HCT116 (cell line): ENCODE data around the gene MEIOB. TPM values are rescaled to one million over a fixed set of nuclear protein-coding genes. Genes with fewer than 3 reads are reported as not detected.

Source experiments
- ATAC-seq: fragments of 200-7000 bp; cut with Tn5 transposase; 2 replicates; pipeline ENCODE4 v1.9.1; 2020; ENCODE audit warnings: mild to moderate bottlenecking, moderate library complexity
- BruUV-seq: library from RNA; stranded (reverse); fragments of 400-500 nt; replicated peaks from 2 replicates; lab custom pipeline; 2021; lab: Mats Ljungman, UMichigan
- CTCF ChIA-PET: fragments of 300-600 bp; sonication (Branson Sonifier 250); formaldehyde crosslinking; loops from one replicate; lab custom pipeline; 2021; ENCODE audit warnings: antibody characterized with exemption; lab: Charles Lee
- POLR2A ChIA-PET: fragments of 300-600, 350-600 bp; sonication (Branson Sonifier 250); formaldehyde crosslinking; loops from one replicate; lab custom pipeline; 2021; ENCODE audit warnings: antibody characterized with exemption; lab: Charles Lee
- RAD21 ChIA-PET, 2 experiments: fragments of 300-600 bp; sonication (Branson Sonifier 250); formaldehyde crosslinking; loops; one replicate each; lab custom pipeline; 2023; ENCODE audit warnings: low total read pairs in 2 of 2; ENCODE audit not compliant: uncharacterized antibody in 2 of 2, unreplicated experiment in 2 of 2, low non-redundant PET in 1 of 2; lab: Charles Lee
- DNase-seq: peaks from one replicate; pipeline ENCODE4 v3.0.0-alpha.2; 2010; ENCODE audit warnings: low read depth, low spot score
- H2AFZ ChIP-seq: fragments of 200-600 bp; shearing (Covaris generic), sonication (generic); 2 replicates; pipeline ENCODE4 v1.6.1; 2017; ENCODE audit warnings: low read depth, mixed run types, mixed read lengths, antibody characterized with exemption, low read length; ENCODE audit not compliant: poor library complexity, severe bottlenecking
- H3K27ac ChIP-seq: 2 replicates; pipeline ENCODE4 v1.5.1; 2012; ENCODE audit warnings: low read depth, low read length
- H3K27me3 ChIP-seq: fragments of 200-600 bp; sonication (generic); 2 replicates; pipeline ENCODE4 v1.6.1; 2016; ENCODE audit warnings: mixed run types, low read length, mixed read lengths; ENCODE audit not compliant: insufficient read depth
- H3K36me3 ChIP-seq, 2 experiments: fragments of 200-500 bp in 1 of 2; fragments of 200-600 bp in 1 of 2; sonication (Bioruptor generic) in 1 of 2; sonication (generic) in 1 of 2; 2 replicates each; pipeline versions ENCODE4 v1.5.1 to v1.6.1; 2014 to 2016; ENCODE audit warnings: low read length in 2 of 2, inconsistent platforms in 1 of 2, mixed read lengths in 1 of 2, mixed run types in 1 of 2; ENCODE audit not compliant: insufficient read depth in 2 of 2, control insufficient read depth in 1 of 2
- H3K4me1 ChIP-seq, 2 experiments: fragments of 200-600 bp in 1 of 2; sonication (generic) in 1 of 2; 2 replicates each; pipeline versions ENCODE4 v1.5.1 to v1.6.1; 2012 to 2017; ENCODE audit warnings: low read length in 2 of 2, inconsistent platforms in 1 of 2, mild to moderate bottlenecking in 1 of 2, mixed read lengths in 1 of 2, mixed run types in 1 of 2, moderate library complexity in 1 of 2; ENCODE audit not compliant: insufficient read depth in 2 of 2, control insufficient read depth in 1 of 2
- H3K4me2 ChIP-seq: fragments of 200-600 bp; sonication (generic); 2 replicates; pipeline ENCODE4 v1.6.1; 2017; ENCODE audit warnings: mixed run types, low read length, mixed read lengths
- H3K4me3 ChIP-seq, 2 experiments: fragments of 200-600 bp in 1 of 2; sonication (generic) in 1 of 2; replicated peaks in 1 of 2; 2 replicates each; pipeline ENCODE4 v1.5.1; 2011 to 2016; ENCODE audit warnings: low read length in 2 of 2, control low read depth in 1 of 2, low read depth in 1 of 2, mild to moderate bottlenecking in 1 of 2, mixed read lengths in 1 of 2, mixed run types in 1 of 2
- H3K79me2 ChIP-seq: fragments of 200-600 bp; sonication (generic); 2 replicates; pipeline ENCODE4 v1.6.1; 2017; ENCODE audit warnings: mild to moderate bottlenecking, mixed run types, low read length, moderate library complexity, mixed read lengths; ENCODE audit not compliant: insufficient read depth
- H3K9ac ChIP-seq: fragments of 200-600 bp; sonication (generic); 2 replicates; pipeline ENCODE4 v1.6.1; 2016; ENCODE audit warnings: low read length, mixed read lengths
- H3K9me2 ChIP-seq: fragments of 200-600 bp; sonication (generic), shearing (Covaris generic); 2 replicates; pipeline ENCODE4 v1.6.1; 2017; ENCODE audit warnings: mixed run types, mild to moderate bottlenecking, moderate library complexity; ENCODE audit not compliant: insufficient read depth
- H3K9me3 ChIP-seq, 2 experiments: fragments of 200-500 bp in 1 of 2; fragments of 200-600 bp in 1 of 2; sonication (Bioruptor generic) in 1 of 2; sonication (generic) in 1 of 2; 2 replicates each; pipeline ENCODE4 v1.6.1; 2014 to 2017; ENCODE audit warnings: low read length in 2 of 2, mixed read lengths in 2 of 2, inconsistent platforms in 1 of 2, low read depth in 1 of 2, mild to moderate bottlenecking in 1 of 2, mixed run types in 1 of 2, moderate library complexity in 1 of 2; ENCODE audit not compliant: control insufficient read depth in 1 of 2, insufficient read depth in 1 of 2
- H4K20me1 ChIP-seq: fragments of 200-600 bp; sonication (generic), shearing (Covaris generic); 2 replicates; pipeline ENCODE4 v1.6.1; 2017; ENCODE audit warnings: mixed run types, mild to moderate bottlenecking, moderate library complexity; ENCODE audit not compliant: insufficient read depth
- CBX3 ChIP-seq: IDR thresholded peaks from 2 replicates; pipeline ENCODE4 v1.6.1; 2012; ENCODE audit warnings: low read depth
- CEBPB ChIP-seq: IDR thresholded peaks from 2 replicates; pipeline ENCODE4 v1.6.1; 2012; ENCODE audit warnings: low read depth
- EGR1 ChIP-seq: IDR thresholded peaks from 2 replicates; pipeline ENCODE4 v1.6.1; 2012; ENCODE audit warnings: low read depth
- ELF1 ChIP-seq: IDR thresholded peaks from 2 replicates; pipeline ENCODE4 v1.6.1; 2012; ENCODE audit warnings: low read depth, borderline replicate concordance
- EZH2 ChIP-seq: fragments of 200-600 bp; sonication (generic); IDR thresholded peaks from 2 replicates; pipeline ENCODE4 v1.6.1; 2017; ENCODE audit warnings: antibody characterized with exemption, mixed run types
- FOSL1 ChIP-seq: IDR thresholded peaks from 2 replicates; pipeline ENCODE4 v1.6.1; 2012; ENCODE audit warnings: low read depth
- MAX ChIP-seq: IDR thresholded peaks from 2 replicates; pipeline ENCODE4 v1.6.1; 2012
- POLR2A ChIP-seq: IDR thresholded peaks from 2 replicates; pipeline ENCODE4 v1.7.0; 2011; ENCODE audit warnings: borderline replicate concordance; ENCODE audit not compliant: insufficient read depth, insufficient read length; ENCODE audit errors: extremely low read depth
- REST ChIP-seq: IDR thresholded peaks from 2 replicates; pipeline ENCODE4 v1.6.1; 2012; ENCODE audit warnings: low read depth
- SP1 ChIP-seq: IDR thresholded peaks from 2 replicates; pipeline ENCODE4 v1.6.1; 2012; ENCODE audit warnings: low read depth
- SRF ChIP-seq: IDR thresholded peaks from 2 replicates; pipeline ENCODE4 v1.6.1; 2012; ENCODE audit warnings: low read depth
- TCF7L2 ChIP-seq: IDR thresholded peaks from 2 replicates; pipeline ENCODE4 v1.7.0; 2011; ENCODE audit warnings: borderline replicate concordance, inconsistent platforms; ENCODE audit not compliant: insufficient read depth, insufficient read length; ENCODE audit errors: extremely low read depth
- YY1 ChIP-seq: IDR thresholded peaks from 2 replicates; pipeline ENCODE4 v1.6.1; 2011; ENCODE audit warnings: low read length, low read depth, moderate library complexity, mild to moderate bottlenecking; ENCODE audit not compliant: insufficient replicate concordance; ENCODE audit errors: extremely low read depth
- ZBTB33 ChIP-seq: IDR thresholded peaks from 2 replicates; pipeline ENCODE4 v1.6.1; 2011; ENCODE audit warnings: mild to moderate bottlenecking, low read length, moderate library complexity; ENCODE audit not compliant: insufficient replicate concordance; ENCODE audit errors: extremely low read depth
- ZFX ChIP-seq: fragments of 450-650 bp; IDR thresholded peaks from 2 replicates; pipeline ENCODE4 v1.6.1; 2017
- intact Hi-C: fragments of 100-400 bp; cut with micrococcal nuclease; formaldehyde crosslinking; loops from 2 replicates; pipeline ENCODE4 v1.10.0; 2022
- total RNA-seq: library from RNA; stranded (reverse); gene quantifications from one replicate; pipeline ENCODE4 v1.2.1, GENCODE V29; 2021; ENCODE audit not compliant: unreplicated experiment

MEIOB gene
- total RNA-seq, 1 experiment from 2014 or later: 0.59 TPM

- TF ChIP-seq ZBTB33: no peak
- no peak for TF ChIP-seq CBX3
- no peak for TF ChIP-seq ELF1
- no peak for TF ChIP-seq CEBPB
These were observed 49.9 kb downstream of the MEIOB start (continued) for GRCh38 chr16:1821861-1822611.

DNA sequence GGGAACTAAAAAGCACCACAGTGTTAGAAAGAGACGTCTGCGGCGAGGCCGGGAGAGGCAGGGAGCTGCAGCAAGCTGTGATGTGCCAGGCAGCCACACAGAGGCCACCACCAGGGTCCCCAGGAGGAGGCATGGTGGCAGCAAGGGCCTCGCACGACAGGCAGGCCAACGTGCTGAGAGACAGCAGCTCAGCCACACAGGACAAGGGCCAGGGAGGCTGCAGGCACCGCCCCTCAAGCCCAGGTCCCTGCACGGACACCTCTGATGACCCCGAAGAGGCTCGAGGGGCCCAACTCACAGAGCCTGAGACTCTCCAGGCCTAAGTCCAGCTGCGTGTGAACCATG, 51.0 kb downstream of the MEIOB start:
- RAD21 ChIA-PET: no interaction called here
- no TSS peak for BruUV-seq
- H4K20me1 ChIP-seq: no peaks in the 10 kb centered on the region
- no peak overlapping the region for H3K4me3 ChIP-seq
- peaks cover 7% of the 10 kb centered on the region in 2 experiments for H3K4me1 ChIP-seq
- no peaks in the 10 kb centered on the region for H3K9me3 ChIP-seq
- H2AFZ ChIP-seq: no peak overlapping the region
- TF ChIP-seq SRF (no peak), CBX3 (no peak), ZFX (no peak), FOSL1 (no peak), TCF7L2 (no peak), YY1 (no peak), MAX (no peak), EZH2 (no peak), SP1 (no peak), EGR1 (no peak), REST (no peak), POLR2A (no peak)
- no peak overlapping the region for H3K9ac ChIP-seq
- H3K27me3 ChIP-seq: no peaks in the 10 kb centered on the region
- intact Hi-C loops: no loop called here
- no peak for ATAC-seq
- H3K9me2 ChIP-seq: no peaks in the 10 kb centered on the region
- CTCF ChIA-PET: no interaction called here
- POLR2A ChIA-PET: no interaction called here
- no peak overlapping the region for H3K27ac ChIP-seq
- H3K4me2 ChIP-seq: no peak overlapping the region
- no peaks in the 10 kb centered on the region for H3K79me2 ChIP-seq
- H3K36me3 ChIP-seq: 0 out of 4 replicates have a peak, but pooled peaks cover 2 to 5% of the 10 kb centered on the region in 2 experiments
- no peak for DNase-seq
